Measurements from ENCODE around the gene ANKRD23.
"Not testable (repeated sequence)": the region's sequence is repeated elsewhere in the genome, so short reads cannot be mapped to it uniquely, and the experiment has no call there.

Gene ANKRD23

DNA sequence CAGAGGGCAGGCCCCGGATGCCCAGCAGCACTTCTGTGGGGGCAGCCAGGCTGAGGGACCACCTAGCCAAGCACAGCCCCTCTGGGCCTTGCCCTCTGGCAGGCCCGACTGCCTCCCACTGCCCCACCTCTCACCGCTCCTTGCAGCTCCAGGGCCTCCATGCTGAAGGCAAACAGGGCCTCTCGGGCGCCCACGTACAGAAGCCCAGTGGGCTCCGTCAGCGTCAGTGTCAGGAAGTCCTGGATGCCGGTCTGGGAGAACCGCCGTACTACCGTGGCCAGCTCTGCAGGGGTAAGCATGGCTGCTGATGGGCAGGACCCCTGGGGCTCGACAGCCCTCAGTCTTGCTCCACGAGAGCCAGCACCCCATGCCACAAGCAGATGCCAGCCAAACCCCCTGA is 22.3 kb upstream of the ANKRD23 start:
- Histone ChIP-seq H3K27ac (ENCODE audit: low read depth, low read length) (no peak overlapping the region), H3K9ac (ENCODE audit: low read length) (no peak overlapping the region), H3K4me3 (ENCODE audit: low read length) (no peak overlapping the region), H3K27me3 (ENCODE audit: control insufficient read depth, insufficient read depth, low read length) (peaks cover 1% of the 10 kb centered on the region), H3K36me3 (ENCODE audit: control insufficient read depth, insufficient read depth, low read length) (peaks cover 44% of the 10 kb centered on the region), H3K4me1 (ENCODE audit: control insufficient read depth, insufficient read depth, low read length) (peaks cover 18% of the 10 kb centered on the region)

DNA sequence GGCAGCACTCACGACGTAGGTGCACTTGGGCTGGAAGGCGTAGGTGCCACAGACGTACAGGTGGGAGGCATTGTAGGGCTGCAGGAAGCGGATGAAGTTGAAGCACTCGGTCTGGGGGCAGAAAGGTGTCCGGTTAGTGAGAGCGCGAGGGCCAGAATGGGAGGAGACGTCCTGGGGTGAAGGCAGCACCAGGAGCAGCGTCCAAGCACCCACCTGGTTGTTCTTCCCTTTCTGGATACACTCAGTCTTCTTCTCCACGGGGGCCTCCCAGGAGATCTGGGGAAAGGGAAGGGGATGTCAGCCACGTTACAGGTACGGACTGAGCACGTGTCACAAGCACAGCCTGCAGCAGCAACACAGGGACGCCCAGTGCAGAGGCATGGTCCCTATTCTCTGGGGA is 21.8 kb upstream of the ANKRD23 start:
- Histone ChIP-seq H3K27ac (ENCODE audit: low read depth, low read length) (no peak overlapping the region), H3K9ac (ENCODE audit: low read length) (no peak overlapping the region), H3K4me1 (ENCODE audit: control insufficient read depth, insufficient read depth, low read length) (peaks cover 16% of the 10 kb centered on the region), H3K27me3 (ENCODE audit: control insufficient read depth, insufficient read depth, low read length) (no peaks in the 10 kb centered on the region), H3K36me3 (ENCODE audit: control insufficient read depth, insufficient read depth, low read length) (peaks cover 46% of the 10 kb centered on the region), H3K4me3 (ENCODE audit: low read length) (no peak overlapping the region)

DNA sequence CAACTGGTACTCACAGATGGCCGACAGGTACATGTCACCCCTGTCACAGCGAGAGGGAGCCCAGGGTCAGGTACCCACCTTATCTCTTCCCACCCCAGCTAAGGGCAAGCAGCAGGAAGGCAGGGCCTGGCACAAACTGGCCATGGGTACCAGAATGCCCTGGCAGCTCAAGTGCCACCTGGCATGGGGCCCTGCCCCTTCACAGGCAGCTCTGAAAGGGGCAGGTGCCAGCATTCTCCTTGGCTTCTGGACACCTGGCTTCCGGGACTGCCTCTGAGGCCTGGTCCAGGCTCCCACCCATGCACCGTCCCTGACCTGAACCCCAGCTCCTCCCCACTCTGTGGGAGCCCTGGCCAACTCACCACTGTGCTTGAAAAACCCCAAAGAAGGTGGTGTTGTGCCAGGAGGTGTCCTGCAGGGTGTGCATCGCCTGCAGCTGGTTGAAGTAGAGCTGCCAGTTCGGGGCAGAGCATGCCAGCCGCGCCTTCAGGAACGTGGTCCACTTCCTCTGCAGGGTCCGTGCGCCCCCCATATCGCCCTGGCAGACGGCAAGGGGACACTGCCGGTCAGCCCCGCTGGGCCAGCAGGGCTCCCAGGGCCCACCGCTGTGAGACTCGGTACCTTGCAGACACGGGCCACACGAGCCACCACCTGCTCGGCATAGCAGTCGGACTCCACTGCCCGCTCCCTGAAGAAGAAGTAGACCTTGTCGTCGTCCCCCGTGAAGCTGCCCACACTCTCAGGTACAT is 20.7 kb upstream of the ANKRD23 start:
- H3K27ac ChIP-seq (ENCODE audit: low read depth, low read length): peak overlapping the region; percentile 19

DNA sequence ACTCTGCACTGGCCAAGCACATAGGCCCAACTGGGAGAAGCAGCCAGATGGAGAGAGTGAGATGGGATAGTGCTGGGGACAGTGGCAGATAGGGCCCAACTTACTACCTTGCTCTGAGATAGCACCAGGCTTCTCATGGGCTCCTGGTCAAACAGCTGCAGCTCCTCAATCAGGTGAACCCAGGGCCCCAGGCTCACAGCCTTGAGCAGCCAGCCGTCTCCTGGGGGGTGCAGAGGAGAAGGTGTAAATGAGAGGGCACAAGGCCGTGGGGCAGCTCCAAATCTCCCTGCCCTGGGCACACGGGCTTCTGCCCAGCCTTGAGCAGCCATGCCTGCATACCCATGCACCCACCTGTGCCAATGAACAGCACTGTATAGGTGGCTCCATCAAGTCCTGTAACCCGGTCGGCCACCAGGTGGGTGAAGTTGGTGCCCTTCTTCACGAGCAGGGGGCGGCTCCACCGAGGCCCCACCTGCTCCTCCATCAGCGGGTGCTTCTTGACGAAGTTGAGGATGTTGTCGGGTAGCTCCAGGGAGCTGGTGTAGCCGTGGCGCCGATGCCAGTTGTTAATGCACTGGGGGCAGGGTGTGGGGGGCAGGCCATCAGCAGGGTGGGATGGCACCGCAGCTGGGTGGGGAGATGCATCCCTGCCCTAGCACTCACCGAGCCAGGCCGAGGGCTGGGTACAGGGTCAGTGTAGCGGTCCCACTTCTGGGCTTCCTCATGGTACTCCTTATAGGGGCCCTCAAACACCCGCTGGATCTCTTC is 19.9 kb upstream of the ANKRD23 start:
- Histone ChIP-seq H3K27me3 (ENCODE audit: control insufficient read depth, insufficient read depth, low read length) (no peaks in the 10 kb centered on the region), H3K27ac (ENCODE audit: low read depth, low read length) (peak overlapping the region; percentile 19), H3K4me3 (ENCODE audit: low read length) (no peak overlapping the region), H3K4me1 (ENCODE audit: control insufficient read depth, insufficient read depth, low read length) (peaks cover 31% of the 10 kb centered on the region), H3K9ac (ENCODE audit: low read length) (no peak overlapping the region), H3K36me3 (ENCODE audit: control insufficient read depth, insufficient read depth, low read length) (peaks cover 53% of the 10 kb centered on the region)

More for the DNA sequence above, 20.7 kb upstream of the ANKRD23 start:
- H3K4me3 ChIP-seq (ENCODE audit: low read length): no peak overlapping the region
- H3K4me1 ChIP-seq (ENCODE audit: control insufficient read depth, insufficient read depth, low read length): peaks cover 23% of the 10 kb centered on the region
- H3K36me3 ChIP-seq (ENCODE audit: control insufficient read depth, insufficient read depth, low read length): peaks cover 53% of the 10 kb centered on the region
- no peaks in the 10 kb centered on the region for H3K27me3 ChIP-seq (ENCODE audit: control insufficient read depth, insufficient read depth, low read length)
- H3K9ac ChIP-seq (ENCODE audit: low read length): no peak overlapping the region

DNA sequence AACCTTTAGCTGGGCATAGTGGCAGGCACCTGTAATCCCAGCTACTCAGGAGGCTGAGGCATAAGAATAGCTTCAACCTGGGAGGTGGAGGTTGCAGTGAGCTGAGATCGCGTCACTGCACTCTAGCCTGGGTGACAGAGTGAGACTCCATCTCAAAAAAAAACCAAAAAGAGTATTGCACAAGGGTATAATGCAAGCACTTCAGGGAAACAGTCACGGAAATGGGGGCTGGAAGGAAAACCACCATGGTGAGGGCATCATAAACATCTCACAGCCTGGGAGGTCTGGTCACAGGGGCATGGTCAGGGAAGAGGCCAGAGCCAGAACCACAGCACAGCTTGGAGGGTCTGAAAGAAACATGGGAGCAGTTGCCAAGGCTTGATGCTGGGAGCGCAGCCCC is 19.2 kb upstream of the ANKRD23 start:
- not testable (repeated sequence) for H3K4me3 ChIP-seq (ENCODE audit: low read length); H3K27ac ChIP-seq (ENCODE audit: low read depth, low read length); H3K27me3 ChIP-seq (ENCODE audit: control insufficient read depth, insufficient read depth, low read length); H3K9ac ChIP-seq (ENCODE audit: low read length)
- H3K36me3 ChIP-seq (ENCODE audit: control insufficient read depth, insufficient read depth, low read length): peaks cover 53% of the 10 kb centered on the region
- H3K4me1 ChIP-seq (ENCODE audit: control insufficient read depth, insufficient read depth, low read length): peaks cover 32% of the 10 kb centered on the region

DNA sequence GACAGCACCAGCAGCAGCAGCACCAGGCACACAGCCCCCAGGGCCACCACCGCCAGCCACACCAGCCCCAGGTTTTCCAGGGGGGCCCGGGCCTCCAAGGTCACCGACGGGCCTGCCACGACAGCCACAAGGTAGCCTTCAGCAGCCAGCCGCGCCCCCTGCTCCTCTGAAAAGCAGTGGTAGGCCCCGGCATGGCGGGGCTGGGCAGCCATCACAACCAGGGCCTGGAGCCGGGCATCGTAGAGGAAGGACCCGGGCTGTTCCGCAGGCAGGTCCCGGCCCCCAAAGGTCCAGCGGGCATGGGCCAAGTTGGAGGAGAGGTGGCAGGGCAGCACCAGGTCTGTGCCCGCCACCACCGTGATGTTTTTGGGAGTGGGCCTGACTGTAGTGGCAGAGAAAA is 17.3 kb upstream of the ANKRD23 start:
- Histone ChIP-seq H3K9ac (ENCODE audit: low read length) (no peak overlapping the region), H3K27me3 (ENCODE audit: control insufficient read depth, insufficient read depth, low read length) (no peaks in the 10 kb centered on the region), H3K27ac (ENCODE audit: low read depth, low read length) (no peak overlapping the region), H3K4me3 (ENCODE audit: low read length) (no peak overlapping the region), H3K4me1 (ENCODE audit: control insufficient read depth, insufficient read depth, low read length) (peaks cover 19% of the 10 kb centered on the region), H3K36me3 (ENCODE audit: control insufficient read depth, insufficient read depth, low read length) (peaks cover 50% of the 10 kb centered on the region)

DNA sequence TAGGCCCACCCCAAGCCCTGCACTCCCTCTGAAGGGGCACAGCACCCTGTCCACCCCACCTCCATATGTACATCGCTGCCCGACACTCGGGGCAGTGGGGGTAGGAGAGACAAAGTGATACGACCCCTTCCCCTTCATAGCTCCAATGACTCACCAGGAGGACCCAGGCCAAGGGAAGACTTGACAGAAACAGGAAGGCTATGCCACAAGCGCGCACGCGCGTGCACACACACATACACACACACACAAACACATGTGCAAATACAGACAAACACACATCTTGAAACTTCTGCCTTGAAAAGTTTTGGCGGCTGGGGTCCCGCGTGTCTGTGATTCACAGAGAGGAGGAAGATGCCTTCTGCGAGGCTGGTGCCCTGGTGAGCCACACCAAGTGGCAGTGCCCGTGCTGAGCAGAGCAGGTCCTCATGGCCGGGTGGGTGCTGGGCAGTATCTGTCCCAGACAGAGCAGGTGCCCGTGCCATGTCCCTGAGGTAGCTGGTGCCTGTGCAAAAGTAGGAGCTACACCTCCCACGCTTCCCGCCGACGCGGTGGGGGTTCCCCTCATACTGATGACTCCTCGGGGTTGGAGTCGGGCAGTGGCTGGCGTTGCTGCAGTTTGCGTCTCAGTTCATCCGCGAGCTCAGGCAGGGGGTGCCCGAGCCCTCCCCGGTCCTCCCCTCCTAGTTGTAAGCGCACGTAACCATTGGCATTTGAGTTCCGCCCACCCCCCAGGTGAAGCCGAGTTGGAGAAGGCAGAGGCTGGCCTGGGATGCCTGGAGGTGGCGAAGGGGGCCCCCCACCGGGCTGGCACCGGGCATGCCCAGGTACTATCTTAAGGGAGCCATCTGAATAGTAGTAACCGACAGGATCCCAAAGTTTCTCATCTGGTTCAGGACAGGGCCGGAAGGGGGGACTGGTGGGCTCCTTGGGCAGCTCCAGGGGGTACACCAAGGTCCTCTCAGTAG is 16.5 kb upstream of the ANKRD23 start:
- Histone ChIP-seq H3K4me3 (ENCODE audit: low read length) (no peak overlapping the region), H3K9ac (ENCODE audit: low read length) (no peak overlapping the region), H3K4me1 (ENCODE audit: control insufficient read depth, insufficient read depth, low read length) (peaks cover 19% of the 10 kb centered on the region), H3K27ac (ENCODE audit: low read depth, low read length) (peak overlapping the region; percentile 78), H3K27me3 (ENCODE audit: control insufficient read depth, insufficient read depth, low read length) (no peaks in the 10 kb centered on the region), H3K36me3 (ENCODE audit: control insufficient read depth, insufficient read depth, low read length) (peaks cover 43% of the 10 kb centered on the region)

DNA sequence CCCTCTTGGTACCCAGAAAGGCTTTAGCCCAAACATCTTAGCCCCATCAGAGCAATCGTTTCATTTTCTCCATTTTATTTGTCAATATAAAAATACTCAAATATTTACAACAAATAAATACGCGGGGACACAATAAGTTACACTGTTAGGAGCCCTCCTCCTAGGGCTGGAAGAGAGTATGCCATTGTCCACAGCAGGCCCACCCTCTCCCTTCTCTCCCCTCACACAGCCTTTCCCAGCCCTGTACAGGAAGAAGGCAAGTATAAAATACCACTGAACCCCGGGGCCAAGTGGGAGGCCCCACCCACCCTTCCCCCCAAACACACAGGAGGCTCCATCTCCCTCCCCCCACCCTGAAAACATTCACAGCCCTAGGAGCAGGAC is 15.9 kb upstream of the ANKRD23 start:
- H3K4me1 ChIP-seq (ENCODE audit: control insufficient read depth, insufficient read depth, low read length): peaks cover 19% of the 10 kb centered on the region
- H3K4me3 ChIP-seq (ENCODE audit: low read length): no peak overlapping the region
- peak overlapping the region; percentile 78 for H3K27ac ChIP-seq (ENCODE audit: low read depth, low read length)
- H3K27me3 ChIP-seq (ENCODE audit: control insufficient read depth, insufficient read depth, low read length): no peaks in the 10 kb centered on the region
- H3K9ac ChIP-seq (ENCODE audit: low read length): no peak overlapping the region
- peaks cover 37% of the 10 kb centered on the region for H3K36me3 ChIP-seq (ENCODE audit: control insufficient read depth, insufficient read depth, low read length)

DNA sequence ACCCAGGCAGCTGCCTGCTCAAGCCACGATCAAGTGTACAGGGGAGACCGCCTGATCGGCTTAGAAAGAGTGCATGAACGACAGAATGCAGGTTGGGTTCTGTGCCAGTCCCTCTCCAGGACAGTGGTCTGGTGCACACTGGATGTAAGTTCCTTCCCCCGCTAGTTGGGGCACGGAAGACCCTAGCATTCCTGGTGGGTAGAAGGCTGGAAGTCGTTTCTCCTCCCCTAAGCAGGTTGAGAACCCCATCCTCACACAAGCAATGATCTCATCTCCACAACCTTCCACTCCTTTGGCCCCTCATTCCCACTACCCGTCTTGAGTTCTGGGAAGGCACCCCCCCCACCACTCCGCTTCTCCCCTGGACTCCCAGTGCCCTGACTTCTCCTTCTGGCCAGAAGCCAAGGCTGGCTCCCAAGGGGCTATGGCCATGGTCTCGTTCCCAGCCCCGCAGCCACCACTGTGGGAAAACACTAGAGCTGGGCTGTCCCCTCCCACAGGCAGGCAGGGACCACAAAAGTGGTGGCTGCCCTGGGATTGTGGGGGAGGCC is 15.4 kb upstream of the ANKRD23 start:
- no peak overlapping the region for H3K9ac ChIP-seq (ENCODE audit: low read length)
- H3K4me1 ChIP-seq (ENCODE audit: control insufficient read depth, insufficient read depth, low read length): peaks cover 19% of the 10 kb centered on the region
- H3K36me3 ChIP-seq (ENCODE audit: control insufficient read depth, insufficient read depth, low read length): peaks cover 35% of the 10 kb centered on the region
- H3K27ac ChIP-seq (ENCODE audit: low read depth, low read length): peak overlapping the region; percentile 78
- peak overlapping the region; percentile 61 for H3K4me3 ChIP-seq (ENCODE audit: low read length)
- H3K27me3 ChIP-seq (ENCODE audit: control insufficient read depth, insufficient read depth, low read length): no peaks in the 10 kb centered on the region

DNA sequence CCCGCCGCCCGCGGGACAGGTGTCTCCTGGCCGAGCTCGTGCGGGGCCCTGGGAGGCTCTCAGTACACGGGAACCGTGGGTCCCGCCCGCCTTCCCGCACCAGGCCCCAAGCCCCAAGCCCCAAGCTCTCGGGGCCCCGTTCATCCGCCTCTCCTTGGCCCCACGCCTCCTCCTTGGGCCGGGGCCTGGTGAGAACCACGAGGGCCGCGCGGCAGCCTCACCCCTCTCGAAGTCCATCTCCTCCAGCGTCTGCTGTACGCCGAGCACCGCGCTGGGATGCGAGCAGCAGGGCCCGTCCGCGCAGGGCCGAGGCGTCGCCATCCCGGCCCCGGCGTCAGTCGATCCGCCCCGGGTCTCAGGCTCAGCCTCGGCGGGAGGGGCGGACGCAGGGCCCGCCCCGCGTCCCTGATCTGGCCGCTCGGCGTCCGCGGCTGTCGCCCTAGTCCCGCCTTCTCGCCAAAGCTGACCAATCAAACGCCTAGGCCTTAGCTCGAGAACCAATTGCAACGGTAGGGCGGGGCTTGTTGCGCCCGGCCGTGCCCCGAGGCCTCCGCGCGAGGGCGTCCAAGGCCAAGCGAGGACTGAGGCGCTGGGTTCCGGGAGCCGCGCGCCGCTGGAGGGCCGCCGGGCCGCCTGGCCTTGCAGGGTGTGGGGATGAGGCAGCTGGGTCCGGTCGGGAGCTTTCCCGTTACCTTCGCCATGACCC is 14.0 kb upstream of the ANKRD23 start, which contains the start of gene ANKRD39:
TSS of gene ANKRD39 (minus strand) at position 350 of the 706 bp plus-strand sequence. CDS start at position 321, 29 bp downstream.
- Histone ChIP-seq H3K27ac (ENCODE audit: low read depth, low read length) (peak within 1 kb of the TSS; percentile 83), H3K36me3 (ENCODE audit: control insufficient read depth, insufficient read depth, low read length) (peaks cover 33% of the 10 kb centered on the region), H3K4me1 (ENCODE audit: control insufficient read depth, insufficient read depth, low read length) (peaks cover 19% of the 10 kb centered on the region)

DNA sequence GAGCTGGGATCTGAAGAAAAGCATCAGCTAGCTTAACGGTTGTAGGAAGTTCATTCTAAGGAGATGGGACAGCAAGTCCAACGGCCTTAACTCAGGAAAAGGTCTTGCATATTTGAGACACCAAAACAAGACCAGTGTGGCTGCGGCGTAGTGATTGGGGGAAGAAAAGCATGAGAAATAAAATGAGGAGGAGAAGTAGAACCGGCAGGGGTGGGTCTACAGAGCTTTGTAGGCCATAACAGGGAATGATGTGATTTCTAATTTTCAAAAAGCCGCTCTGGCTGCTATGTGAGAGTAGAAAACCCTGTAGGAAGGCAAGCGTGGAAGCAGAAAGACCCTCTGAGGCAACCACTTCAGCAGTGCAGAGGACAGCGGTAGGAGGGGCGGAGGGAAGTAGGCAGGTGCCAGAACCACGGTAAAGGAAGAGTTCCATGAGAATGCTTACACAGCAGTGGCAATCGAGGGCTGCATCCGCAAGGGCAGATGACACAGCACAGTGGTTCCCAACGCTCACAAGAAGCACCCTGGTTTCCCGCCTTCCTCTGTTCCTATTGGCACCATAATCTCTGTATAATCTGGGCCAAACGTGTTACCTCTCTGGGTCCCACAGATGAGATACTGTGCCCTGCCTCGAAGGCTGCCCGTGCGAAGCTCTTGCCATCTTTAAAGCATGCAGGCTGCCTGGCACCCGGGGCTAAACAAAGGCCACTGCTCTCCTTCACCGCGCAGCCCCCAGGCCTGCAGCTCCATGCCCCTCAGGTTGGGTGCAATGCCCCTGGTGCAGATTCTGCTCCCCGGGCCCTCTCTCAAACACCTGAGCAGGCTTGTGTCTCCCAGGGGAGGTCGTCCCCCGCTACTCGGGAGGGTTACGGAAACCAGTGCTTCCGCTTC is 13.2 kb upstream of the ANKRD23 start:
- H3K4me1 ChIP-seq (ENCODE audit: control insufficient read depth, insufficient read depth, low read length): peaks cover 19% of the 10 kb centered on the region
- peak overlapping the region; percentile 49 for H3K9ac ChIP-seq (ENCODE audit: low read length)
- H3K4me3 ChIP-seq (ENCODE audit: low read length): peak overlapping the region; percentile 71
- peak overlapping the region; percentile 83 for H3K27ac ChIP-seq (ENCODE audit: low read depth, low read length)
- peaks cover 29% of the 10 kb centered on the region for H3K36me3 ChIP-seq (ENCODE audit: control insufficient read depth, insufficient read depth, low read length)
- no peaks in the 10 kb centered on the region for H3K27me3 ChIP-seq (ENCODE audit: control insufficient read depth, insufficient read depth, low read length)

More for the DNA sequence above, 14.0 kb upstream of the ANKRD23 start, which contains the start of gene ANKRD39:
- Histone ChIP-seq H3K4me3 (ENCODE audit: low read length) (peak within 1 kb of the TSS; percentile 71), H3K27me3 (ENCODE audit: control insufficient read depth, insufficient read depth, low read length) (no peaks in the 10 kb centered on the region), H3K9ac (ENCODE audit: low read length) (peak within 1 kb of the TSS; percentile 49)
